ENCODE results near the gene SLC6A18.

DNA sequence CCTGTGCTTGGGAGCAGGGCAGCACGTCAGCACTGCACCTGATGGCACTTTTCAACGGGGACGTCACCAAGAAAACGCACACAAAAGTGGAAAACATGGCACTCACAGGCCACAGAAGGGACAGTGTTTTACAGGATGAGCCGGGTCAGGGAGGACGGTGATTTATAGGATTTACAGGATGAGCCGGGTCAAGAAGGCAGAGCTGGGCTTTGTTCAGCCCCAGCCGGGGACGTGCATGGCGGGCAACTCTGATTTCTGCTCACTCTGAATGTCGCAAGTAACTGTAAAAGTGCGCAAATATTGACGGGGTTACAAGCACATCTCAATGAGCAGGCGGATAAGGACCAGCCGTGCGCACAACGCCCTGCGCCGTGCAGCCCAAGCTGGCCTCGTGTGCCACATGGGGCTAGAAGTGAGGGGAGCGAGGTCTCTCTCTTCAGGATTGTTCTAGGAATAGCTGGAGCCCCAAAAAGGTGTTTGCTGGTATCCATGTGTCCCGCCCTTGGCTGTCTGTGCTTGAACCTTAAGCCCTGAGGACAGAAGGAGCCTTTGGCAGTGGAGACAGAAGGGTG, 16.4 kb downstream of the SLC6A18 start:
- TF ChIP-seq ZNF549 (tag by site-specific recombination; IDR thresholded peaks at IDR 0.05) (no peak), YY1 (tag by site-specific recombination; IDR thresholded peaks at IDR 0.05) (no peak), ZNF510 (tag by site-specific recombination; IDR thresholded peaks at IDR 0.05; ENCODE audit: insufficient replicate concordance) (no peak), KLF16 (tag by site-specific recombination; IDR thresholded peaks at IDR 0.05) (no peak), ZNF292 (tag by site-specific recombination; IDR thresholded peaks at IDR 0.05; ENCODE audit: borderline replicate concordance, low read depth) (no peak), ZNF596 (tag by site-specific recombination; IDR thresholded peaks at IDR 0.05) (no peak), ZNF664 (tag by site-specific recombination; IDR thresholded peaks at IDR 0.05) (no peak), HOXD13 (CRISPR knock-in tag; IDR thresholded peaks at IDR 0.05; ENCODE audit: borderline replicate concordance) (no peak), ZNF175 (tag by site-specific recombination; IDR thresholded peaks at IDR 0.05) (no peak), ZBTB8A (tag by site-specific recombination; IDR thresholded peaks at IDR 0.05) (no peak), ZFP37 (tag by site-specific recombination; IDR thresholded peaks at IDR 0.05) (no peak), ZBTB1 (tag by site-specific recombination; IDR thresholded peaks at IDR 0.05) (no peak)
- TF ChIP-seq, protein P1, sequence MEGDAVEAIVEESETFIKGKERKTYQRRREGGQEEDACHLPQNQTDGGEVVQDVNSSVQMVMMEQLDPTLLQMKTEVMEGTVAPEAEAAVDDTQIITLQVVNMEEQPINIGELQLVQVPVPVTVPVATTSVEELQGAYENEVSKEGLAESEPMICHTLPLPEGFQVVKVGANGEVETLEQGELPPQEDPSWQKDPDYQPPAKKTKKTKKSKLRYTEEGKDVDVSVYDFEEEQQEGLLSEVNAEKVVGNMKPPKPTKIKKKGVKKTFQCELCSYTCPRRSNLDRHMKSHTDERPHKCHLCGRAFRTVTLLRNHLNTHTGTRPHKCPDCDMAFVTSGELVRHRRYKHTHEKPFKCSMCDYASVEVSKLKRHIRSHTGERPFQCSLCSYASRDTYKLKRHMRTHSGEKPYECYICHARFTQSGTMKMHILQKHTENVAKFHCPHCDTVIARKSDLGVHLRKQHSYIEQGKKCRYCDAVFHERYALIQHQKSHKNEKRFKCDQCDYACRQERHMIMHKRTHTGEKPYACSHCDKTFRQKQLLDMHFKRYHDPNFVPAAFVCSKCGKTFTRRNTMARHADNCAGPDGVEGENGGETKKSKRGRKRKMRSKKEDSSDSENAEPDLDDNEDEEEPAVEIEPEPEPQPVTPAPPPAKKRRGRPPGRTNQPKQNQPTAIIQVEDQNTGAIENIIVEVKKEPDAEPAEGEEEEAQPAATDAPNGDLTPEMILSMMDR (tag by site-specific recombination; IDR thresholded peaks at IDR 0.05), result no peak
- TF ChIP-seq, protein P2, sequence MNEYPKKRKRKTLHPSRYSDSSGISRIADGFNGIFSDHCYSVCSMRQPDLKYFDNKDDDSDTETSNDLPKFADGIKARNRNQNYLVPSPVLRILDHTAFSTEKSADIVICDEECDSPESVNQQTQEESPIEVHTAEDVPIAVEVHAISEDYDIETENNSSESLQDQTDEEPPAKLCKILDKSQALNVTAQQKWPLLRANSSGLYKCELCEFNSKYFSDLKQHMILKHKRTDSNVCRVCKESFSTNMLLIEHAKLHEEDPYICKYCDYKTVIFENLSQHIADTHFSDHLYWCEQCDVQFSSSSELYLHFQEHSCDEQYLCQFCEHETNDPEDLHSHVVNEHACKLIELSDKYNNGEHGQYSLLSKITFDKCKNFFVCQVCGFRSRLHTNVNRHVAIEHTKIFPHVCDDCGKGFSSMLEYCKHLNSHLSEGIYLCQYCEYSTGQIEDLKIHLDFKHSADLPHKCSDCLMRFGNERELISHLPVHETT (tag by site-specific recombination; IDR thresholded peaks at IDR 0.05), result no peak
